Activated gamma-delta T cell treated with Interleukin-2 at 50 U/mL for 16 hours (primary cell): ENCODE measurements around the gene SLC2A2.
A peak's percentile ranks its signal among the peaks of the same experiment; 100 is the strongest.

Source experiments
- DNase-seq: peaks from one replicate; pipeline ENCODE4 v3.0.0-alpha.2; 2020

SLC2A2 gene

DNA sequence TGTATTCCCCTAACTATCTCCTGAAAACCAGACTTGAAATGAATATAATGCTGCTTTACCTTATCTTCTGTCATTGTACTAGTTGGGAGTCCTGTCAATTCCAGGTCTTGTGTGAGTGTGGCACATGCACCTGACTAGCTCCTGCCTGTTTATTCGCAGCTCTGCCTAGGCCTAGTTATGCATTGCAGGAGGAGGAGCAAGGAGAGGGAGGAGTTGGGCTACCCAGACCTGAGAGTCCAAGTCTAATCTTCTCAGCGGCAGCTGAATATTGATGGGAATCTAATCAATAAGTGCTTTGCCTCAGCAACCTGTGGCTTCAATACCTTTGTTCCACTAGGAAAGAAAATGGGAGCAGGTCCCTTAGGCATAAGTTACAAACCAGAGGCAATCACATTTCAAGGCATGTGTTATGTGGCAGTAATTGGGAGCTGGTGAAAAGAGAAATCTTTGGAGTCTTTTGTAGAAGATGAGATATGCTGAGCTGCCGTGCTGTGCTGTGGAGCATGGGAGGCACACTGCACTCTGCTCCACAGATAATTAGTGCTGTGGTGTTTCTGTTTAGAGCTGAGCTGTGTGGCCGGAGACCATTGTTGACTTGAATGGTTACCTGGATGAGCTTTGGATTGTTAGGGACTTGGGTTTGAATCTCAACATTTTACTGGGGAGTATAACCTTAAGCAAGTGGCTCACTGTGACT is at the start of gene SLC2A2:
SLC2A2 (minus strand) TSS at position 124 of the 697 bp plus-strand sequence; CDS start at position 74, 50 bp downstream.
- no peak for DNase-seq

DNA sequence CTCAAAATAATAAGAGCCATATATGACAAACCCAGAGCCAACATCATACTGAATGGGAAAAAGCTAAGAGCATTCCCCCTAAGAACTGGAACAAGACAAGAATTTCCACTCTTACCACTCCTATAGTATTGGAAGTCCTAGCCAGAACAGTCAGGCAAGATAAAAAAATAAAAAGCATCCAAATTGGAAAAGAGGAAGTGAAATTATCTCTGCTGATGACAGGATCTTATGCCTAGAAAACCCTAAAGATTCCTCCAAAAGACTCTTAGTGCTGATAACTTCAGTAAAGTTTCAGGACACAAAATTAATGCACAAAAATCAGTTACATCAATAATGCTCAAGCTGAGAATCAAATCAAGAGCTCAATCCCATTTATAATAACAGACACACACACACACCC is 45.9 kb upstream of the SLC2A2 start:
- DNase-seq = no peak

GRCh38 chr3:171068658-171069057 is 42.1 kb upstream of the SLC2A2 start:
- no peak for DNase-seq

DNA sequence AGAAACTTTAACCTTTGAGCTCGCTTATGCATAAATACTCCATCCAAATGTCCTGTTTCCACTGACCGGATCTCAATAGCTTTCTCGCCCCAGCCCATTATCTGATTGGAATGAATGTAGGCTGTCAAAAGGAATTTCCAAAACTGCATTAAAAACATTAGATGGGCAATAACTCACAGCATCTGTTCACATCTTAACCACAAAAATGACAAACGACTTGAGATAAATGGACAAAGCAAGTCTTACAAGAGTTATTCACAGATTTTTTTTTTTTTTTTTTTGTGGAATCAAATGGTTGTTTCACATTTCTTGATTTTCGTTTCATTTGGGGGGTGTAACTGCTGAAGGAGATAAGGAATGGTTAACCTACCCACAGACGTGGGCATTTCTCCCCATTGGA is 39.7 kb upstream of the SLC2A2 start:
- no peak for DNase-seq

GRCh38 chr3:171065732-171066131 is 39.2 kb upstream of the SLC2A2 start:
- DNase-seq = no peak

- DNase-seq = no peak
Measured at GRCh38 chr3:171064461-171064860, 37.9 kb upstream of the SLC2A2 start.

DNA sequence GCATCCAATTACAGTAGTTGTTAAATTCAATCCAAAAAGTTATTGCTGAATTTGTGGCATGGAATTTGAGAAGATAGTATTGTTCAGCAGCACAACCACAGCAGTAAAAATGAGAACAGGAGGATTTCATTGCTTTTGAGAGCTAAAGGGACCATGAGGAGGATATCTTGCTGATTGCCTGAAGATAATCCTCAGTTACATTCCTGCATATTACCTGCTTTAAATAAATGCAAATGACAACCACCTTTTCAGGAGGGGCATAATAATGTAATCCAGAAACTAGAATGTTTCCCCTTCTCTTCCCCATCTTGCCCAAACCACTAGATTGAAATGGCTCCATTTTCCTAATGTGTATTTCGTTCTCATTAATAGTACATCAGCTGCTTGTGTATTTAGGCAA is 35.2 kb upstream of the SLC2A2 start:
- no peak for DNase-seq

GRCh38 chr3:171059978-171060377 is 33.5 kb upstream of the SLC2A2 start:
- DNase-seq = no peak

DNA sequence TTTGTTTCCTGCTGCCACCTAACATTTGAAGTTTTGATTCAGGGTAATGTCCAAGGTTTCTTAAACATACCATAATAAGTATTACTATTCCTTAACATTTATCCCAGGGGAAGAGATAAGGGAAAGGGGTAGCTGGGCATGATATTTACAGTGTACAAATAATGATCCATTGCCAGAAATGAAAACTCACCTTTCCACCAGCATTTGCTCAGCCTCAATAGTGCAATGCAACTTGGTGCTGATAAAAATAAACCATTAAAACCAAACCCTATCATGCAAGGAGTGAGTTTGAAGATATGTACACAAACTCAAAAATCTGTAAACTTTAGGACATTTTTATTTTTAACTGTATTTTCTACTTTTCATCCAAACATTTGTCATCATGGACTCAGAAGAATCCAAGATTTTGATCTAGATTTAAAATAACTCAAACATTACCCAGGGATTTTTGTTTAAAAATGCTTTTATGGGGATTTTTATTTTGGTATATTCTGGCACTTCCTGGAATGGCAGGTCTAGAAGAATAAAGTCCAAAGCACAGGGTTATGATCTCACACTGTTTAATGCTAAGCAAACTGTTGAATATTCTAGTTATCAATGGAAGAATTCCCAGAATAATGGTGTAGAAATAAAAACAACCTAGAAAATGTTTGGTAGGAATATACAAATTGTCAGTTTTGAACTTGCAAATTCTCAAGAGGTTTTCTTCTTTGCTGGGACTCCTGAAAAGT is 32.5 kb upstream of the SLC2A2 start:
- DNase-seq = no peak

- no peak for DNase-seq
Measured at GRCh38 chr3:171058058-171058457, 31.5 kb upstream of the SLC2A2 start.

DNA sequence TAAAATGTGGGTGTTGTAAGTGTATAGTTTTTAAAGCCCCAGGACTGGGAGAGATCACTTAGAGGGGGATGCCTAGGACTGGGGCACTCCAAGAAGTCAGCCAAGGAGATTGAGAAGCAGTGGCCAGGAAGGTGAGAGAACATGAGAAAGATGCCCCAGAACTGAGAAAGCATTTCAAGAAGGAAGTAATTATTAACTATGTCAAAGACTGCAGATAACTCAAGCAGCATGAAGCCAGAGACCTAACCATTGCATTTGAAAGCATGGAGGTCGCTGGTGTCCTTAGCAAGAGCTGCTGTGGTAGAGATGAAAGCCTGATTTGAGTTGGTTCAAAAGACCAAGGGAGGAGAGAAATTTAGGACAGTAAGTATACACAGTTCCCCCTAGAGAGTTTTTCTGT is 30.6 kb upstream of the SLC2A2 start:
- DNase-seq = no peak

GRCh38 chr3:171056528-171056927 is 30.0 kb upstream of the SLC2A2 start:
- no peak for DNase-seq

GRCh38 chr3:171055336-171056178 is 29.0 kb upstream of the SLC2A2 start:
- no peak for DNase-seq

DNA sequence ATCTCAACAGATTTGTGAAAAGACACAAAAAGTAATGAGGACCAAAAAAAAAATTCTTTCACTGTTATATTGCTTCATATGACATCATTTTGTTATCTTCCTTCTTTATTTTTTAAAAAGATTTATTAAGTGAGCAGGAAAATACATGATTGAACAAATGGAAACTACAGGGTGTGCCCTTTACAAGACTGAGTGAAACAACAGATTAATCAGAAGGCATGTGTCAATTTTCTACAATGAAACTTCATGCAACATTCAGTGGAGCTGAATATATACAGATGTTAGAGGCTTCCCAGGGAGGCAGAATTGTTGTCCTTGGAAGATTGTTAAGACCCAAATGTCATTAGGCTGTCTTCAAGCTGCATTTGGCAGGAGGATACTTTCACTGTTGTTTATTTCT is 28.4 kb upstream of the SLC2A2 start:
- no peak for DNase-seq

DNA sequence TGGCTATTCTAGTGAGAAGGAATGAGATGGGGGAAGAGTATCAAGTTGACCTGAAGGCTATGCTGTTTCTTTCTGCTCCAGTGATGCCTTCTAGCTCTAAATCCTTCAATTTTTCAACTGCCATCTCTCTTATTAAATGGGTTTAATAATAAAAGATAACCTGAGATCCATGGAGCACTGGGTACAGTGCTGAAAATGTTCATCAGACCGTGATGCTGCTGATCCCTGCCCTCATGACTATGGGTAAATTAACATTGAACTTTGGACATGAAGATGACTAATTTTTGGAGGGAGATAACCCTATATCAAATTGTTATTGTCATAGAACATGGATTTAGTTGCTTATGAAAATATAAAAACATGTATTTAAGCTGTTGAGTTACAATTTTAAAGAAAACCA is 27.7 kb upstream of the SLC2A2 start:
- no peak for DNase-seq

GRCh38 chr3:171049861-171050444 is 23.4 kb upstream of the SLC2A2 start:
- peak; percentile 8 for DNase-seq

DNA sequence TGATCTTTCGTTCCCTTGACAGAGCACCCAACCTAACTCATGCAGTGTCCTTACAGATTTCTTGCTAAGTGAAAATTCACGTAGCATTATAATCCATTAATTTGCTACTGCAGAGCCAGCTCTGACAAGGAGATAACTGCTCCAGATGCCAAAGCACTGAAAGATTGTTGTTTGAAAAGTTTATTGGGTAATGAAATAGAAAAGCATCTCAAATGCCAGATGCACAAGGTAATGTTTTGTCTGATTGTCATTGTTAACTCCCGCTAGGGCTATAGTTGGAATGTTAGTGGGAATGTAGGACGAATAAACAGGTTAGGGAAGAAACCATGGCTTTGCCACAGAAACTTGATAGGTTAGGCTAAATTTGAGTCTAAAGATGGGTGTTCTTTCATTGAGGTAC is 20.2 kb upstream of the SLC2A2 start:
- no peak for DNase-seq

GRCh38 chr3:171044835-171045793 is 18.6 kb upstream of the SLC2A2 start:
- no peak for DNase-seq

DNA sequence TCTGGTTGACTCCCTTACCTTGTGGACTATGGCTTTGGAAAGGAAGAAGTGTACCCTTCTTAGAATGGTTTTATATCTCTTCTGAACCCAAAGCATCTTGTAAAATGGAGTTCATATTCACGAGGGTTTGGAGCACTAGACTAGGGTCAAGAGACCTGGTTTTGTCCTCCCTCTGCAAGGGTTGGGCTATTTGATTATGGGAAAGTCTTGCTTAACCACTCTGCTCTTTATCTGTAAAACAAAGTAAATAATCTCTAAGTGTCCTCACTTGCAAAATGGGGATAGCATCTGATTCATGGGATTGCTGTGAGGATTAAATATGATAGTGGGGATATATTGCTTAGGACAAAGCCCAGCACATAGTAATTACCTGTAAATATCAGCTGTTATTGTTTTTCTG is 17.9 kb upstream of the SLC2A2 start:
- no peak for DNase-seq

DNA sequence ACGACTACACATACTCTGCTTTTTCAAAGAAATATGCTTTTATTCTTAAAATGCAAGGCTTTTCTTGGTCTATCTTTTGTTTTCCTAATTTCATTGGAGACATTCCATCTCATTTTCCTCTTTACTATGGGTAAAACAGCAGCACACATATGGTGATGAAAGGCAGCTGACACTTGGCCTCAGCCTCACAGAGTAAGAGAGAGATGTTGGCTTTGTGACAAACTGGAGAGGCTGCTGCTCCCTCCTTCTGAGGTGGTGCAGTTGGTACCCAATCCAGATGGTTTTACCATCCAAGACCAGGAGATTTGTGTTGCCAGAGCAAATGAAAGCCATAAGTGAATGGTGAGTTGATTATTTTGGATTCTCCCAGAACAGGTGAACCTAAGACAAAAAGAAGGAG is 13.2 kb upstream of the SLC2A2 start:
- DNase-seq = no peak

- no peak for DNase-seq
Measured at GRCh38 chr3:171038342-171038741, 11.8 kb upstream of the SLC2A2 start.

DNA sequence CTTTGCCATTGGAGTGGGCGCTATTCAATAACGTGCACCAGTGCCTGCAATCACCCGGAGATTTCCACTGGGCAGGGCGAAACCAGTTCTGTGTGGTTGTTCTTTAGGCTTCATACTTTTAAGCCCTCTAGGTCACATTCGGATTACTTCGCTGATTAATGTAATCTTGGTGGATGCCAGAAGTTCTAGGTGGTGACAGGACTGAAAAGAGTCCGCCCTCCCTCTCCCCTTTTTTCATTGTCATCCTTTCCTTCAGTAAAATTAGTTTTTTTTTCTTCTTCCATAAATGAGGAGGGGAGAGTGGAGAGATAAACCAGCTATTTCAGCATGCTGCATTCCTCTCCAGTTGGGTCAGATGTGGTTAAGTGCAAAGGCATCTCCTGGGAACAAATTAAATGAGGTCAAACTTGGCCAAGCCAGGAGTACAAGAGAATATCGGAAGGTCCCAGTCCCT is 2.3 kb upstream of the SLC2A2 start:
- DNase-seq = no peak
